ENCODE measurements around the gene TRIM17.

TRIM17 gene

DNA sequence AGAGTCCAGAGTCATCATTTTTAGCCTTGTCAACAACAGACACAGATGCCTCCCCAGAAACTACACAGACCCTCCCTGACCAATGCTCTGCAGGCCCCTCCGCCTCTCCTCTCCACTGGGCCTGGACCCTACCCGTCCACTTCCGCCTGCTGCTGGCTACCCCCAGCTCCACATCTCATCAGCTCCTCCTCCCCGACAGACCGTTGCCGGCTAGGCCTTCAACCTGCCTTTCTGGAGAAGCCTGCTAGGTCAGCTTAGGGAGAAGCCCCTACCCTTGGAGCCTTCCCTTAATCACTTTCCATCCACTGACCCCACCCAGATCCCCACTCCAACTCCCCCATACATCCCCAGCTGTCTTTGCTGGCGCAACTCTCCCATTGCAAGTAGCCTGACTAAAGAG, 1.4 kb downstream of the TRIM17 start:
- no peak for DNase-seq

GRCh38 chr1:228414511-228415211, 2.0 kb downstream of the TRIM17 start:
- no peak for DNase-seq

DNA sequence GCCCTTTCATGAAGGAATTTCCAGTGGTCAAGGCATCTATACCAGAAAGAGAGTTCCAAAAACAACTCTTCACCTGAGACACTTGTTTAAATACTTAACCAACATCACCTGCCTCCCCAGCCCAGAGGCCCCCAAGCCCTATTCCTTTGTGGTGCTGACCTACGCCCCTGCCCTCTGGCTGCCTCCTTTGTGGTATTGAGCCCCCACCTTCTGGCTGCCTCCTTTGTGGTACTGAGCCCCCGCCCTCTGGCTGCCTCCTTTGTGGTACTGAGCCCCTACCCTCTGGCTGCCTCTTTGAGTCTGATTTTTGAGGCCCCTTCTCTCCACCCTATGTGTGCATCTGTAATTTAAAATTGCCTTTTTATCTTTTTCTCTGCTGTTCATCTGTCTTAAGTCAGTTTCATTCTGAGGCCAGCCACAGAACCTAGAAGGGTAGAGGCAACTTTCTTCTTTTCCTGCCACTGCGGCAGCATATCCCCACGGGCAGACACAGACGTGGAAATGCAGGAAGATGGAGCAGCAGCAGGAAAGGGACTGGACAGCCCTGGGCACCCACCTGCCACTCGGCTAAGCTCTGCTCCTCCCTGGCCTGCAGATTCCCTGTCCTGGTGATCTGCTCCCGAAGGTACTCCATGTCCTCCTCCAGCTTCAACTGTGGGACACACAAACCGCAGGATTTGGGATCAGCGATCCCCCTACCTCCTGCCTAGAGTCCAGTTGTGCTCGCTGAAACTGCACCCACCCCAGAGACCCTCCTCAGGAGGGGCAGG, 3.2 kb downstream of the TRIM17 start:
- no peak for DNase-seq

- no peak for DNase-seq
Measured at GRCh38 chr1:228411548-228412430, 4.9 kb downstream of the TRIM17 start.

DNA sequence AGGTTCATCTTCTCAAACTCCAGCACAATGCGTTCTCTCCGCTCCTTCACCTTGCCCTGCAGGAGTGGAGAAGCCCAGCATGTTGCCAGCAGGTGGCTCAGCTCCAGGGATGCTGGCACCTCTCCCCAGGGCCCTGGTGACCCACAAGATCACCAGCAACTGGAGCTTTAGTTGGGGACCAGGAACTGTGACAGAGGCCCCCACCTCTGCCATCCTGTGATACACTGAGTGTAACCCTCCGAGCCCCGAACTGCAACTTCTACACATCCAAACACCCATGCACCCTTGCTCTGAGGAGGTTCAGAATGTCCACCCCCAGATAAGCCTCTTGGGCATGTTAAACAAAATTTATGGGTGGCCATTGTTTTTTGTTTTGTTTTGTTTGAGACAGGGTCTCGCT, 5.5 kb downstream of the TRIM17 start:
- no peak for DNase-seq

GRCh38 chr1:228410671-228411070, 6.0 kb downstream of the TRIM17 start:
- no peak for DNase-seq

DNA sequence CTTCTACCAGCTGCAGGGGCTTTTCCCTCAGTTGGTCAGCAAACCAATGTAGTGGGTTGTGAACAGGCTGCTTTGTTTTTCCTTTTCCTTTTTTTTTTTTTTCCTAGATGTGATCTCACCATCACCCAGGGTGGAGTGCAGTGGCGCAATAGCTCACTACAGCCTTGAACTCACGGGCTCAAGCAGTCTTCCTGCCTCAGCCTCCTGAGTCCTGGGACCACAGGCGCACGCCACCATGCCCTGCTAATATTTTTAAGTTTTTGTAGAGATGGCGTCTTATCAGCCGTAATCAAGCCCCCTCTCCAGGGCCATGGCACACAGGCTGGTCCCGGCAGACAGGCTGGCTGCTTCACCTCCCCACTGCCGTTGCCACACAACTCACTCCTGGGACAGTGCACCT, 6.6 kb downstream of the TRIM17 start:
- DNase-seq, result no peak

GRCh38 chr1:228408869-228409805, 7.5 kb downstream of the TRIM17 start:
- DNase-seq, result no peak

- DNase-seq, result no peak
Measured at GRCh38 chr1:228408041-228408868, 8.4 kb downstream of the TRIM17 start.

DNA sequence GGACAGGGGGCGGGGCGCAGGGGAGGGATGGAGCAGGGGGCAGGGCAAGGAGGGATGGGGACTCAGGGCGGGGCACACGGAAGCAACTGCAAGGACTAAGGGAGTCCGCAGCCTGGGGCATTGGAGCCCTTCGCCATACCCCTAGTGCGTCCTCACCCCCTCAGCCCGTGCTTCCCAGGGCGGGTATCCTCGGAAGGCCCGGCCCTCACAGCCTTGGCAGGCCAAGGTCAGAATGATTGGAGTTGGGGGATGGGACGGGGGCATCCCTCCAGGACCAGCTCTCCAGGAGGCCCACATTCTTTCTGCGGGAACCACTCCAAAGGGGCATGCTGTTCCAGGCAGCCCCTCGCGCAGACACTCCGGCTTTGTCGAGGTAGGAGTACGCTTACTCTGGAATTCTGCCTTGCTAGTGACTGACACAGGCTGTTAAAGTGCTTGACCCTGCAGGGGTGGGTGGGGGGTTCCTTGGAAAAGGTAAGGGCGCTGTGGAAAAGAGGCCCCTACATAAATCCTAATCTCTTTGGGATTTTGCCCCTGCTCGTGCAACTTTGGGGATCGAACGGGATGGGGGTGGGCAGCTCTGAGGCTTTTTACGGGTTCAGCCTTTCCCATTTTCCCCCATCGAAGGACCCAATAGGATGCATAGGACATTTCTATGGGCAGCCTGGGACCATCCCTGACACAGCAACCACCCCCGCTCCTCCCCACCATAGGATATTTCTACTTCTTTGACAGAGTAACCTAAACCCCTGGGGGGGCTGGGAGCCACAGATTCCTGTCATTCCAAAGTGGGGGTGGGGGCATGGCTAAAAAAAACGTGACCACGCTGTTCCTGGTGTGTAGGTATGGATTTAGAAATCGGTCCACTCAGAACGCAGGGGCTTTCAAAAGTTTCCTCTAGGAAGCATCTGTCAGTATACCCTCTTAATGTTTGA, 9.3 kb downstream of the TRIM17 start:
- no peak for DNase-seq

DNA sequence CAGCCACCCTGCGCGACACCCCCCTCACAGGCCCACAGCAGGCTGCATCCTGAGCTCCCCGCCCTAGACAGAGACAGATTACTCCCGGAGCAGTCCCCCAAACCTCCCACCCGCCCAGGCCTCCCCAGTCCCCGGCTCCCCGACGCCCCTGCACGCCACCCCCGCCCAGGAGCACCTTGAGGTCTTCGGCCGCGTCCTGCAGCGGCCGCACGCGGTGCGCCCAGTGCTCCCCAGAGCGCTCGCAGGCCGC, 10.8 kb downstream of the TRIM17 start:
- DNase-seq, result no peak

GRCh38 chr1:228405200-228405978, 11.3 kb downstream of the TRIM17 start:
- no peak for DNase-seq

GRCh38 chr1:228404107-228404720, 12.4 kb downstream of the TRIM17 start:
- no peak for DNase-seq

GRCh38 chr1:228403231-228403631, 13.4 kb downstream of the TRIM17 start:
- no peak for DNase-seq

DNA sequence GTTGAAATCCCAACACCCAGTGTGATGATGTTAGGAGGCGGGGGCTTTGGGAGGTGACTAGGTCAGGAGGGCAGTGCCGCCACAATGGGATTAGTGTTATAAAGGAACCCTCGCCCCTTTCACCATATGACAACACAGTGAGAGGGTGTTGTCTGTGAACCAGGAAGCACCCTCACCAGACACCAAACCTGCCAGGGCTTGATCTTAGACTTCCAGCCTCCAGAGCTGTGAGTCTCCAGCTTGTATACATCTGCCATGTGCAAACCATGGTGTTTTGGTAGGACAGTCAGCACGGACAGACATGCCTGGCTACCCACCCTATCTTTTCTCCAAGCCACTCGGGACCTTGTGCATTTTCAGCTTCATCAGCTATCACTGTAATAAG, 14.0 kb downstream of the TRIM17 start:
- DNase-seq, result no peak

GRCh38 chr1:228401782-228402640, 14.7 kb downstream of the TRIM17 start:
- no peak for DNase-seq

GRCh38 chr1:228400692-228401454, 15.8 kb downstream of the TRIM17 start:
- DNase-seq, result peak; percentile 1
